ENCODE data around the gene ULK4. TPM values are rescaled to one million over a fixed set of nuclear protein-coding genes. Genes with fewer than 3 reads are reported as not detected.

Gene ULK4
- total RNA-seq, 1 experiment from 2014 or later, result 4.2 TPM

- BruUV-seq (replicated peaks), result no TSS peak
- H3K27me3 Mint-ChIP-seq (ENCODE audit: insufficient read depth, unreplicated experiment), result no peaks in the 10 kb centered on the region
- H3K36me3 ChIP-seq (ENCODE audit: control insufficient read depth, insufficient read depth, low read length), result no peaks in the 10 kb centered on the region
- no peaks in the 10 kb centered on the region for H3K27me3 ChIP-seq (replicated peaks; ENCODE audit: control insufficient read depth, insufficient read depth, low read length)
- TF ChIP-seq, protein P1, sequence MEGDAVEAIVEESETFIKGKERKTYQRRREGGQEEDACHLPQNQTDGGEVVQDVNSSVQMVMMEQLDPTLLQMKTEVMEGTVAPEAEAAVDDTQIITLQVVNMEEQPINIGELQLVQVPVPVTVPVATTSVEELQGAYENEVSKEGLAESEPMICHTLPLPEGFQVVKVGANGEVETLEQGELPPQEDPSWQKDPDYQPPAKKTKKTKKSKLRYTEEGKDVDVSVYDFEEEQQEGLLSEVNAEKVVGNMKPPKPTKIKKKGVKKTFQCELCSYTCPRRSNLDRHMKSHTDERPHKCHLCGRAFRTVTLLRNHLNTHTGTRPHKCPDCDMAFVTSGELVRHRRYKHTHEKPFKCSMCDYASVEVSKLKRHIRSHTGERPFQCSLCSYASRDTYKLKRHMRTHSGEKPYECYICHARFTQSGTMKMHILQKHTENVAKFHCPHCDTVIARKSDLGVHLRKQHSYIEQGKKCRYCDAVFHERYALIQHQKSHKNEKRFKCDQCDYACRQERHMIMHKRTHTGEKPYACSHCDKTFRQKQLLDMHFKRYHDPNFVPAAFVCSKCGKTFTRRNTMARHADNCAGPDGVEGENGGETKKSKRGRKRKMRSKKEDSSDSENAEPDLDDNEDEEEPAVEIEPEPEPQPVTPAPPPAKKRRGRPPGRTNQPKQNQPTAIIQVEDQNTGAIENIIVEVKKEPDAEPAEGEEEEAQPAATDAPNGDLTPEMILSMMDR (IDR thresholded peaks at IDR 0.05; ENCODE audit: insufficient read depth in 1 of 2, low read depth in 1 of 2, low read length in 1 of 2, severe bottlenecking in 1 of 2, unreplicated experiment in 1 of 2), result no peak
- intact Hi-C loops (cut with micrococcal nuclease; ENCODE audit: unreplicated experiment), result no loop called here
- DNase-seq, result no peak
- POLR2A ChIA-PET, result no interaction called here
- no peaks in the 10 kb centered on the region for H3K9me3 Mint-ChIP-seq (ENCODE audit: unreplicated experiment)
- H3K36me3 Mint-ChIP-seq (ENCODE audit: insufficient read depth, unreplicated experiment), result peaks cover 4% of the 10 kb centered on the region
- no peak overlapping the region for H3K27ac Mint-ChIP-seq (ENCODE audit: unreplicated experiment)
- H3K4me3 ChIP-seq (ENCODE audit: low read depth, low read length), result no peak overlapping the region
- H3K4me1 Mint-ChIP-seq (ENCODE audit: low read depth, unreplicated experiment), result peaks cover 7% of the 10 kb centered on the region
- CTCF ChIA-PET, result no interaction called here
- no peaks in the 10 kb centered on the region; the same call in 1 of the 2 replicates for H3K4me1 ChIP-seq
- no peaks in the 10 kb centered on the region for H3K9me3 ChIP-seq
- no peak overlapping the region for H3K4me3 Mint-ChIP-seq (ENCODE audit: unreplicated experiment)
Measured at GRCh38 chr3:41956574-41956973, 5.3 kb downstream of the ULK4 start.

GRCh38 chr3:41955192-41955591, 6.7 kb downstream of the ULK4 start:
- Histone ChIP-seq H3K36me3 (ENCODE audit: control insufficient read depth, insufficient read depth, low read length) (no peaks in the 10 kb centered on the region), H3K4me3 (ENCODE audit: low read depth, low read length) (no peak overlapping the region), H3K4me1 (no peaks in the 10 kb centered on the region), H3K27me3 (replicated peaks; ENCODE audit: control insufficient read depth, insufficient read depth, low read length) (no peaks in the 10 kb centered on the region), H3K9me3 (no peaks in the 10 kb centered on the region)
- POLR2A ChIA-PET, result no interaction called here
- TF ChIP-seq, protein P1 (IDR thresholded peaks at IDR 0.05; ENCODE audit: insufficient read depth in 1 of 2, low read depth in 1 of 2, low read length in 1 of 2, severe bottlenecking in 1 of 2, unreplicated experiment in 1 of 2), result no peak
- CTCF ChIA-PET, result no interaction called here
- no peaks in the 10 kb centered on the region for H3K36me3 Mint-ChIP-seq (ENCODE audit: insufficient read depth, unreplicated experiment)
- no peak overlapping the region for H3K4me3 Mint-ChIP-seq (ENCODE audit: unreplicated experiment)
- H3K9me3 Mint-ChIP-seq (ENCODE audit: unreplicated experiment), result no peaks in the 10 kb centered on the region
- no peak for DNase-seq
- H3K4me1 Mint-ChIP-seq (ENCODE audit: low read depth, unreplicated experiment), result no peaks in the 10 kb centered on the region
- intact Hi-C loops (cut with micrococcal nuclease; ENCODE audit: unreplicated experiment), result no loop called here
- no peak overlapping the region for H3K27ac Mint-ChIP-seq (ENCODE audit: unreplicated experiment)
- BruUV-seq (replicated peaks), result no TSS peak
- no peaks in the 10 kb centered on the region for H3K27me3 Mint-ChIP-seq (ENCODE audit: insufficient read depth, unreplicated experiment)

DNA sequence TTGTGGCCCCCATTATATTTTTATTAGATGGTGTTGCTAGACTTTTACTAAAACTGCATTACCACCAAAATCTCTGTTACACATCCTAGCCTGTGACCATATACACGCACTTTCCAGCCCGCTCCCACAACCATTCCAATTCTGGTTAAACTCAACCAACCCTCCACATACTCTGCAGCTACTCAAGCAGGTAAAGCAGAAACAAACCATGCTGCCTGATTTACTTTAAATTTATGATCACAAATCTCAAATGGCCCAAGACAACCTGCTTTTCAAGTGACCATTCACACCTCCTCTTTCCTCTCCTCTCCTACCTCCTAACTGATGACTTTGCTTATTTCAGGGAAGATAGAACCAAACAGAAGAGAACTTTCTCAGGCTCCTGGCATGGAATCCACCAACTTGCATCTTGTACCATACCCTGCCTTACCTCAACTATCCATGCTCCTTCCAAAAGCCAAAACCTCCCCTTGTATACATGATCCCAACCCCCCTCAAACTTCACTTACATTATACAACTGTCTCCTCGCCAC, 18.5 kb downstream of the ULK4 start:
- Histone ChIP-seq H3K27me3 (replicated peaks; ENCODE audit: control insufficient read depth, insufficient read depth, low read length) (no peaks in the 10 kb centered on the region), H3K9me3 (no peaks in the 10 kb centered on the region), H3K36me3 (ENCODE audit: control insufficient read depth, insufficient read depth, low read length) (no peaks in the 10 kb centered on the region), H3K4me3 (ENCODE audit: low read depth, low read length) (no peak overlapping the region), H3K4me1 (no peaks in the 10 kb centered on the region)
- intact Hi-C loops (cut with micrococcal nuclease; ENCODE audit: unreplicated experiment), result no loop called here
- no TSS peak for BruUV-seq (replicated peaks)
- no peaks in the 10 kb centered on the region for H3K36me3 Mint-ChIP-seq (ENCODE audit: insufficient read depth, unreplicated experiment)
- POLR2A ChIA-PET, result no interaction called here
- TF ChIP-seq, protein P1 (IDR thresholded peaks at IDR 0.05; ENCODE audit: insufficient read depth in 1 of 2, low read depth in 1 of 2, low read length in 1 of 2, severe bottlenecking in 1 of 2, unreplicated experiment in 1 of 2), result no peak
- H3K4me3 Mint-ChIP-seq (ENCODE audit: unreplicated experiment), result no peak overlapping the region
- H3K27ac Mint-ChIP-seq (ENCODE audit: unreplicated experiment), result no peak overlapping the region
- H3K4me1 Mint-ChIP-seq (ENCODE audit: low read depth, unreplicated experiment), result no peaks in the 10 kb centered on the region
- DNase-seq, result no peak
- no peaks in the 10 kb centered on the region for H3K27me3 Mint-ChIP-seq (ENCODE audit: insufficient read depth, unreplicated experiment)
- CTCF ChIA-PET, result no interaction called here
- peaks cover 8% of the 10 kb centered on the region for H3K9me3 Mint-ChIP-seq (ENCODE audit: unreplicated experiment)
